RWPE1 (cell line): ENCODE results near the gene LAMB4.

ENCODE experiments used
- CTCF ChIA-PET: fragments of 350-600 bp; sonication (Branson Sonifier 250); formaldehyde crosslinking; extraction: SDS; loops from one replicate; lab custom pipeline; 2021; lab: Yijun Ruan, JAX
- POLR2A ChIA-PET: fragments of 400-600 bp; formaldehyde crosslinking; extraction: SDS; loops from one replicate; lab custom pipeline; 2020; ENCODE audit warnings: antibody characterized with exemption; ENCODE audit not compliant: low non-redundant PET; lab: Yijun Ruan, JAX
- DNase-seq: peaks from one replicate; pipeline ENCODE4 v3.0.0; 2012; ENCODE audit warnings: low spot score
- H3K27ac ChIP-seq: fragments of 450-650 bp; 2 replicates; pipeline ENCODE4 v1.5.1; 2017
- CTCF ChIP-seq: fragments of 450-650 bp; conservative IDR thresholded peaks from 2 replicates; pipeline ENCODE4 v1.5.1; 2017; ENCODE audit warnings: low read depth, mild to moderate bottlenecking

Gene LAMB4

DNA sequence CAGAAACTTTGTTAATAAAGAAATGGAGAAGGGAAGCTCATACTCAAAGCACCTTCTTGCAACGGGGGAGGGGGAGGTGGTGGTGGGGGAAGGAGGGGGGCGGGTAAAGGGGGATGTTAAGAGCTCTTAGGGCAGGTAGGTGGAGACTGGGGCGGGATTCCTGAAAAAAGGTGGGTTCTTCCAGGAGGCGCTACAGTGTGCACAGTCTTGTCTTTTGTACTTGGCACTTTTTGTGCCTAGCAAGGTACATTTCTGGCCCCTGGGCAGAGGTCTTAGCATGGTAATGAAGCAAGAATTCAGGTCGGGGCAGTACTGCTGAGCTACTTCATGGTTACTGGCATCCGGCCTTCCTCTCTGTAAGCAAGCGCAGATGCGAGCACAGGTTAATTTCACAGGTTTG, 15.2 kb upstream of the LAMB4 start:
- POLR2A ChIA-PET = no interaction called here
- H3K27ac ChIP-seq = no peak overlapping the region
- CTCF ChIA-PET = interaction anchor here (0.7 to 1.9 kb wide), 12 partner anchors 11 to 309 kb away, joined by 3 to 13 read pairs (median 5); no protein-coding TSS in a partner anchor
- DNase-seq = no peak
- no peak for TF ChIP-seq CTCF

DNA sequence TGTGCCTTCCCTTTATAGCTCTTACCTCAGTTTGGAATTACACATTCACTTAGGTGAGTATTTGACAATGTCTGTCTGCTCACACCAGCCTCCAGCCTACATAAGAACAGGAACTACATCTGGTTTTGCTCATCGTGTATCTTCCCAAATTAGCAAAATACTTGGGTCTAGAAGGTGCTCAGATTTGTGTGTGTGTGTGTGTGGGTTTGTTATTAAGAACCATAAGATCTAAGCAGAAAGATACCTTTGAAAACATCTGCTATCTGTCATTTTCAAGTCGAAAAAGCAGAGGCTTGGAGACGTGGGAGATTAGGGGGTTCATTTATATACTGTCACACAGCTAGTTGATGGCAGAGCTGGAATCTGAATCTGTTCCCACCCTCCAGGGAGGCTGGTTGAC, 14.8 kb upstream of the LAMB4 start:
- H3K27ac ChIP-seq = no peak overlapping the region
- ChIA-PET POLR2A (no interaction called here), CTCF (interaction anchor here (0.8 to 1.9 kb wide), 7 partner anchors 12 to 141 kb away, joined by 3 to 12 read pairs (median 9); no protein-coding TSS in a partner anchor)
- no peak for DNase-seq
- no peak for TF ChIP-seq CTCF

GRCh38 chr7:108143658-108144420, 13.7 kb upstream of the LAMB4 start:
- ChIA-PET CTCF (no interaction called here), POLR2A (no interaction called here)
- H3K27ac ChIP-seq = no peak overlapping the region
- DNase-seq = no peak
- TF ChIP-seq CTCF = no peak

DNA sequence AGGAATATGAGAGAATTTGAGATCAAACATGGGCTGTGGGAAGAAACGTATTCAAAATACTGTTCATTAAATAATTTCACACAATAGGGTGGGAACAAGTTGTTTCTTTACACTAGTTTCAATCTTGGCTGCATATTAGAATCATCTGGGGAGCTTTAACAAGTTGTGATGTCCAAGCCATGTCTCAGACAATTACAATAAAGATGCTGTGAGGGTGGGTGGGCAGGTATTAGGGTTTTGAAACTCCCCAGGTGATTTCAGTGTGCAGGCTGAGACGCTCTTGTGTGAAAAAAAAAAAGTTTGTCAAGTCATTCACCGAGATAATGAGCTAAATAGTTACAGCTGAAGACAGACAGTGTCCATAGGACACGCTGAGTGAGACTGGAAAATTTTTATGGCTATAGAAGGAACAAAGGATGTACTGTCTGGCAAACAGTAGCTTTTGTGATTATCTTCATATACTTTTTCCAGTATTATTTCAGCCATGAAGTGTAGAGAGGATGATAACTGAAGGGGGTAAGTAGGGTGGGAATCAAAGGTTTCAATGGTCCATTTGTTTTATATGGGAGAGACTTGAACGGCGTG, 12.6 kb upstream of the LAMB4 start:
- DNase-seq = no peak
- ChIA-PET POLR2A (no interaction called here), CTCF (interaction anchor here (0.6 kb wide), 1 partner anchor 268 kb away, joined by 3 read pairs; no protein-coding TSS in a partner anchor)
- TF ChIP-seq CTCF = no peak
- no peak overlapping the region for H3K27ac ChIP-seq

GRCh38 chr7:108142180-108142579, 12.0 kb upstream of the LAMB4 start:
- TF ChIP-seq CTCF = no peak
- ChIA-PET POLR2A (no interaction called here), CTCF (no interaction called here)
- H3K27ac ChIP-seq = no peak overlapping the region
- DNase-seq = no peak

- ChIA-PET POLR2A (interaction anchor here (0.6 kb wide), 1 partner anchor 1195 kb away, joined by 6 read pairs; no protein-coding TSS in a partner anchor), CTCF (interaction anchor here (1.0 to 1.5 kb wide), 2 partner anchors 27 to 31 kb away, joined by 3 to 5 read pairs; no protein-coding TSS in a partner anchor)
- no peak for DNase-seq
- TF ChIP-seq CTCF = no peak
- H3K27ac ChIP-seq = no peak overlapping the region
These were observed 10.5 kb upstream of the LAMB4 start for GRCh38 chr7:108140671-108141070.
